Hepatocyte (in vitro differentiated cells): ENCODE results near the gene BICD1. TPM values are rescaled to one million over a fixed set of nuclear protein-coding genes. Genes with fewer than 3 reads are reported as not detected.

ENCODE experiments used
- DNase-seq: peaks from one replicate; pipeline ENCODE4 v3.0.0-alpha.2; 2016; ENCODE audit warnings: low spot score
- H2AFZ ChIP-seq: fragments of 200-600 bp; sonication (generic); 2 replicates; pipeline ENCODE4 v1.6.0; 2016; ENCODE audit warnings: antibody characterized with exemption, mild to moderate bottlenecking
- H3K27ac ChIP-seq: fragments of 200-600 bp; sonication (generic); 2 replicates; pipeline ENCODE4 v1.5.1; 2016; ENCODE audit warnings: mild to moderate bottlenecking
- H3K27me3 ChIP-seq: fragments of 200-600 bp; sonication (generic); 2 replicates; pipeline ENCODE4 v1.6.1; 2016
- H3K36me3 ChIP-seq: fragments of 200-600 bp; sonication (generic); replicated peaks from 2 replicates; pipeline ENCODE4 v1.5.1; 2016; ENCODE audit warnings: low read depth; ENCODE audit not compliant: insufficient read depth
- H3K4me1 ChIP-seq: fragments of 200-600 bp; sonication (generic); 2 replicates; pipeline ENCODE4 v1.5.1; 2016; ENCODE audit warnings: mild to moderate bottlenecking, moderate library complexity; ENCODE audit not compliant: insufficient read depth
- H3K4me2 ChIP-seq: fragments of 200-600 bp; sonication (generic); 2 replicates; pipeline ENCODE4 v1.6.0; 2016
- H3K4me3 ChIP-seq: fragments of 200-600 bp; sonication (generic); 2 replicates; pipeline ENCODE4 v1.5.1; 2016; ENCODE audit warnings: mild to moderate bottlenecking
- H3K79me2 ChIP-seq: fragments of 200-600 bp; sonication (generic); 2 replicates; pipeline ENCODE4 v1.6.0; 2017; ENCODE audit warnings: mild to moderate bottlenecking
- H3K9me2 ChIP-seq: fragments of 200-600 bp; sonication (generic); replicated peaks from 2 replicates; pipeline ENCODE4 v1.6.0; 2017; ENCODE audit warnings: mild to moderate bottlenecking; ENCODE audit not compliant: insufficient read depth
- H3K9me3 ChIP-seq: fragments of 200-600 bp; sonication (generic); 2 replicates; pipeline ENCODE4 v1.5.1; 2016; ENCODE audit warnings: low read depth, mild to moderate bottlenecking
- H4K20me1 ChIP-seq: fragments of 200-600 bp; sonication (generic); 2 replicates; pipeline ENCODE4 v1.6.0; 2016; ENCODE audit warnings: mild to moderate bottlenecking; ENCODE audit not compliant: insufficient read depth, poor library complexity, severe bottlenecking
- EZH2 ChIP-seq: fragments of 200-600 bp; sonication (generic); IDR thresholded peaks from 2 replicates; pipeline ENCODE4 v1.6.1; 2016; ENCODE audit warnings: antibody characterized with exemption, mild to moderate bottlenecking, borderline replicate concordance
- EZH2phosphoT487 ChIP-seq: fragments of 200-600 bp; sonication (generic); IDR thresholded peaks from one replicate; pipeline ENCODE4 v1.6.1; 2018; ENCODE audit warnings: antibody characterized with exemption, mild to moderate bottlenecking, low read depth, moderate library complexity; ENCODE audit not compliant: unreplicated experiment, severe bottlenecking
- WGBS: methylation state at CpG from one replicate; pipeline ENCODE4 v1.1.6; 2016; ENCODE audit warnings: low lambda C conversion rate; ENCODE audit errors: missing lambda C conversion rate; 5-methylcytosine and 5-hydroxymethylcytosine counted together
- polyA plus RNA-seq: library from polyadenylated mRNA; unstranded; fragments of >200 nt; fragmentation: Nextera tagmentation; extraction: Ambion mirVana; gene quantifications from 2 replicates; pipeline ENCODE4 v1.2.1, GENCODE V29; 2016
- total RNA-seq: library from RNA; depleted of rRNA; stranded (reverse); fragments of >200 nt; gene quantifications from 2 replicates; pipeline ENCODE4 v1.2.3, GENCODE V29; 2014
- TF ChIP-seq, protein P1 (sequence below): fragments of 200-600 bp; sonication (generic); IDR thresholded peaks from 2 replicates; pipeline ENCODE4 v1.5.1; 2016; ENCODE audit warnings: antibody characterized with exemption, mild to moderate bottlenecking; ENCODE audit not compliant: poor library complexity

BICD1 gene
- total and polyA plus RNA-seq, 2 experiments from 2014 or later = 19.7 to 23.6 TPM

DNA sequence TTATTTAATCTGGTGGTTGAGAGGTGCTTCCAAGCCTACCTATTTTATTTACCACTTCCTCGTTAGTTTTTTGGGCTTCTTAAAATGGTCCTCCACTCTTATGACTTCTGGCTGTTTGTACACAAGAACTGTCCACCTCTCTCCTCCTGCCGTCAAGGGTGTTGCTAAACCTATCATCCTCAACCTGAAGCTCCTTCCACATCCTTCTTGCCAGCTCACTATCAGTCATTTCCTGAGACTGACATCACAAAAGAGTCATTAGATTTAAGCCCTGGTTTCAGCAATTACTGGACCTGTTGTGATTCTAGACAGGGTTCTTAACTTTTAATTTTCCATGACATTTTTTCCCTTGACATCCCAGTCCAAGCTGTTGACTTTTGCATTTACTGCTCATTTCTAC is 91.9 kb downstream of the BICD1 start:
- DNase-seq = no peak
- Histone ChIP-seq H3K27me3 (no peaks in the 10 kb centered on the region), H3K36me3 (peaks cover 6% of the 10 kb centered on the region), H3K9me3 (peaks cover 9% of the 10 kb centered on the region), H3K4me2 (no peak overlapping the region), H3K4me3 (no peak overlapping the region), H3K79me2 (no peaks in the 10 kb centered on the region), H3K4me1 (no peaks in the 10 kb centered on the region), H3K27ac (no peak overlapping the region), H3K9me2 (no peaks in the 10 kb centered on the region), H4K20me1 (no peaks in the 10 kb centered on the region), H2AFZ (no peak overlapping the region)
- 95% methylated on average over 2 of the region's 2 CpGs for WGBS
- TF ChIP-seq EZH2 = no peak
- TF ChIP-seq, protein P1, sequence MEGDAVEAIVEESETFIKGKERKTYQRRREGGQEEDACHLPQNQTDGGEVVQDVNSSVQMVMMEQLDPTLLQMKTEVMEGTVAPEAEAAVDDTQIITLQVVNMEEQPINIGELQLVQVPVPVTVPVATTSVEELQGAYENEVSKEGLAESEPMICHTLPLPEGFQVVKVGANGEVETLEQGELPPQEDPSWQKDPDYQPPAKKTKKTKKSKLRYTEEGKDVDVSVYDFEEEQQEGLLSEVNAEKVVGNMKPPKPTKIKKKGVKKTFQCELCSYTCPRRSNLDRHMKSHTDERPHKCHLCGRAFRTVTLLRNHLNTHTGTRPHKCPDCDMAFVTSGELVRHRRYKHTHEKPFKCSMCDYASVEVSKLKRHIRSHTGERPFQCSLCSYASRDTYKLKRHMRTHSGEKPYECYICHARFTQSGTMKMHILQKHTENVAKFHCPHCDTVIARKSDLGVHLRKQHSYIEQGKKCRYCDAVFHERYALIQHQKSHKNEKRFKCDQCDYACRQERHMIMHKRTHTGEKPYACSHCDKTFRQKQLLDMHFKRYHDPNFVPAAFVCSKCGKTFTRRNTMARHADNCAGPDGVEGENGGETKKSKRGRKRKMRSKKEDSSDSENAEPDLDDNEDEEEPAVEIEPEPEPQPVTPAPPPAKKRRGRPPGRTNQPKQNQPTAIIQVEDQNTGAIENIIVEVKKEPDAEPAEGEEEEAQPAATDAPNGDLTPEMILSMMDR = no peak
- TF ChIP-seq EZH2phosphoT487 = no peak

DNA sequence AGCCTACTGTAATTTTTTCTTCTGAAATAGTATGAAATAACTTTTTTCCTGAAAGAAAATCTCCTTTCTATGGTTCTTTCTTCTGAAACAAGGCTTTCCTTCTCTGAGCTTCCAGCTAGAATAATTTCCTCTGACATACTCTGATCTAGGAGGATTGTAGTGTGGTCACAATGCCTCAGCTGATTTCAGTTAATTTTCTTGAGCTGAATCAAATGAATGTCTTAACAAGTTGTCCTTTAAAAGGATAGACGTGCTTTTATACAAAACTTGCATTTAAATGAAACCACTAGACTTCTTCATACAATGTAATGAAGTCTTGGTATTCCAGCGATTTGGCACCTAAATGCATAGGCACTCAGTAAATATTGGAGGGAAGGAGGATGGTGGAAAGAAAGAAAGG is 94.4 kb downstream of the BICD1 start:
- Histone ChIP-seq H2AFZ (no peak overlapping the region), H3K27ac (no peak overlapping the region), H3K4me3 (no peak overlapping the region), H3K79me2 (no peaks in the 10 kb centered on the region), H3K9me3 (no peaks in the 10 kb centered on the region), H3K36me3 (no peaks in the 10 kb centered on the region), H4K20me1 (no peaks in the 10 kb centered on the region), H3K4me1 (no peaks in the 10 kb centered on the region), H3K27me3 (no peaks in the 10 kb centered on the region), H3K9me2 (no peaks in the 10 kb centered on the region), H3K4me2 (no peak overlapping the region)
- DNase-seq = no peak
- TF ChIP-seq, protein P1 = no peak
- TF ChIP-seq EZH2 (no peak), EZH2phosphoT487 (no peak)
- 88% methylated on average over 2 of the region's 2 CpGs for WGBS

DNA sequence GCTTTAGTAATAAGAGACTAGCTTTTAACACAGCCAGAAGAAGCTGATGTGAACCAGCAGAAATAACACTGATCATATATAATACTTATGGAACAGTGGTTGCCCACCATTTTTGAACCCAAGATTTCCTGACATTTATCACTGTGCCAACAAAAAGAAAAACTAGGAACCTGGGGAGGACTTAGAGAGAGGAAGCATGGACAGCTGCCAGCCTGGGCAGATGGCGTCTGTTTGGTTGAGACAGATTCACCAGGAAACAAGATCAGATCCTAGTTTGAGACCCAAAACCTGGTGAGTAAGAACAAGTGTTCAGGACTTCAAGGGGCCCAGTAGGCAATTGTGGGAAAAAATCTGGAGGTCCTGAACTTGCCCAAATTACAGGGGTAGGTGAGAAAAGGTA is 95.3 kb downstream of the BICD1 start:
- Histone ChIP-seq H3K27ac (no peak overlapping the region), H3K4me2 (no peak overlapping the region), H3K9me2 (no peaks in the 10 kb centered on the region), H3K9me3 (no peaks in the 10 kb centered on the region), H3K79me2 (no peaks in the 10 kb centered on the region), H3K4me3 (no peak overlapping the region), H3K36me3 (no peaks in the 10 kb centered on the region), H3K27me3 (no peaks in the 10 kb centered on the region), H2AFZ (no peak overlapping the region), H4K20me1 (no peaks in the 10 kb centered on the region), H3K4me1 (no peaks in the 10 kb centered on the region)
- DNase-seq = no peak
- TF ChIP-seq, protein P1 = no peak
- TF ChIP-seq EZH2 (no peak), EZH2phosphoT487 (no peak)
- WGBS = 86% methylated on average over 1 of the region's 1 CpG

DNA sequence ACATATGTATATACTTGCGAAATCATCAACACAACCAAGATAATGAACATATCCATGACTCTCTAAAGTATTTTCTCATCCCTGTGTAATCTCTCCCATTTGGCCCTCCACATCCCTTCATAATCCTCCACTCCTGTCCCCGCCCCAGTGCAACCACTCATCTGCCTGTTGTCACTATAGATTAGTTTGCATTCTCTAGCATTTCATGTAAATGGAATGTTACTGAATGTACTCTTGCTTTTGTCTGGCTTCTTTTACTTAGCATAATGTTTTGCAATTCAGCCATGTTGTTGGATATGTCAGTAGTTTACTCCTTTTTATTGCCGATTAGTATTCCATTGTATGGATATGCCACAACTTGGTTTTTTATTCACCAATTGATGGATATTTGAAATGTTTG is 99.1 kb downstream of the BICD1 start:
- H3K27ac ChIP-seq = no peak overlapping the region
- H3K27me3 ChIP-seq = no peaks in the 10 kb centered on the region
- no peaks in the 10 kb centered on the region for H3K79me2 ChIP-seq
- DNase-seq = no peak
- H3K9me3 ChIP-seq = no peaks in the 10 kb centered on the region
- H3K4me2 ChIP-seq = no peak overlapping the region
- TF ChIP-seq EZH2phosphoT487 (no peak), EZH2 (no peak)
- TF ChIP-seq, protein P1 = no peak
- H3K9me2 ChIP-seq = no peaks in the 10 kb centered on the region
- H3K4me3 ChIP-seq = no peak overlapping the region
- no peaks in the 10 kb centered on the region for H3K4me1 ChIP-seq
- no peaks in the 10 kb centered on the region for H4K20me1 ChIP-seq
- no peaks in the 10 kb centered on the region for H3K36me3 ChIP-seq
- WGBS = 94% methylated on average over 3 of the region's 3 CpGs
- H2AFZ ChIP-seq = no peak overlapping the region
